HepG2 (cell line): ENCODE data around the gene NUDT9. TPM values are rescaled to one million over a fixed set of nuclear protein-coding genes. Genes with fewer than 3 reads are reported as not detected.

Experiments
- FOXC1 ChIP-seq: sonication (generic); formaldehyde crosslinking; IDR thresholded peaks from 2 replicates; pipeline ENCODE4 v1.8.0; 2022; ENCODE audit warnings: mild to moderate bottlenecking, missing genetic modification reagents, borderline replicate concordance
- HMG20A ChIP-seq: IDR thresholded peaks from 2 replicates; pipeline ENCODE4 v1.6.1; 2016; ENCODE audit warnings: borderline replicate concordance
- IRF2 ChIP-seq: IDR thresholded peaks from 2 replicates; pipeline ENCODE4 v1.6.1; 2018; ENCODE audit warnings: missing genetic modification reagents, missing compliant biosample characterization
- KLF11 ChIP-seq: IDR thresholded peaks from 2 replicates; pipeline ENCODE4 v1.6.1; 2016; ENCODE audit warnings: missing compliant biosample characterization
- MAF1 ChIP-seq: sonication (generic); formaldehyde crosslinking; IDR thresholded peaks from 2 replicates; pipeline ENCODE4 v1.5.0; 2020; ENCODE audit warnings: missing genetic modification reagents, borderline replicate concordance
- MBD4 ChIP-seq: IDR thresholded peaks from 2 replicates; pipeline ENCODE4 v1.6.1; 2012; ENCODE audit warnings: low read length, inconsistent platforms, borderline replicate concordance
- MZF1 ChIP-seq: sonication (generic); formaldehyde crosslinking; IDR thresholded peaks from 2 replicates; pipeline ENCODE4 v1.8.1; 2023; ENCODE audit warnings: mild to moderate bottlenecking, missing genetic modification reagents, borderline replicate concordance
- NFKBIZ ChIP-seq: IDR thresholded peaks from 2 replicates; pipeline ENCODE4 v1.6.1; 2018; ENCODE audit warnings: missing genetic modification reagents, missing compliant biosample characterization
- PAF1 ChIP-seq: IDR thresholded peaks from 2 replicates; pipeline ENCODE4 v1.6.1; 2016; ENCODE audit warnings: missing genetic modification reagents, missing compliant biosample characterization
- POLR2G ChIP-seq: fragments of 200-400 bp; formaldehyde crosslinking; IDR thresholded peaks from 2 replicates; pipeline ENCODE4 v1.6.1; 2018; ENCODE audit warnings: mild to moderate bottlenecking, low read depth, low read length, moderate library complexity
- SAFB2 ChIP-seq: sonication (generic); formaldehyde crosslinking; IDR thresholded peaks from 2 replicates; pipeline ENCODE4 v1.5.1; 2020; ENCODE audit warnings: missing genetic modification reagents, low read depth, mild to moderate bottlenecking, borderline replicate concordance
- ZBTB42 ChIP-seq: sonication (generic); formaldehyde crosslinking; IDR thresholded peaks from 2 replicates; pipeline ENCODE4 v1.5.0; 2020; ENCODE audit warnings: mild to moderate bottlenecking, missing genetic modification reagents
- ZNF138 ChIP-seq: sonication (generic); formaldehyde crosslinking; IDR thresholded peaks from 2 replicates; pipeline ENCODE4 v1.5.0; 2020; ENCODE audit warnings: mild to moderate bottlenecking, low read depth, missing genetic modification reagents
- ZNF816 ChIP-seq: sonication (generic); formaldehyde crosslinking; IDR thresholded peaks from 2 replicates; pipeline ENCODE4 v1.8.0; 2022; ENCODE audit warnings: missing genetic modification reagents, mild to moderate bottlenecking, borderline replicate concordance
- ZSCAN21 ChIP-seq: sonication (generic); formaldehyde crosslinking; IDR thresholded peaks from 2 replicates; pipeline ENCODE4 v1.8.0; 2022; ENCODE audit warnings: mild to moderate bottlenecking, missing genetic modification reagents, moderate library complexity, borderline replicate concordance
- ZSCAN30 ChIP-seq: sonication (generic); formaldehyde crosslinking; IDR thresholded peaks from 2 replicates; pipeline ENCODE4 v1.5.0; 2020; ENCODE audit warnings: mild to moderate bottlenecking, missing genetic modification reagents
- polyA plus RNA-seq, 8 experiments: library from polyadenylated mRNA; depleted of rRNA in 3 of 8; stranded (reverse) in 7 of 8; unstranded in 1 of 8; fragments of >200 nt; fragmentation: Illumina TruSeq in 4 of 8; extraction: Trizol in 4 of 8; gene quantifications; 2 replicates each; pipeline versions ENCODE4 v1.2.1 to v1.2.3, GENCODE V29; 2011 to 2016; ENCODE audit warnings: low read depth in 4 of 8, missing spikeins in 1 of 8, mixed read lengths in 1 of 8; ENCODE audit not compliant: insufficient read depth in 1 of 8
- total RNA-seq, 5 experiments: library from RNA; depleted of rRNA; stranded (reverse); fragments of >200 nt; fragmentation: Illumina TruSeq; extraction: Trizol; gene quantifications; 2 replicates each; pipeline ENCODE4 v1.2.3, GENCODE V29; 2016; ENCODE audit warnings: low read depth in 1 of 5
- TF ChIP-seq, protein P1 (sequence below): IDR thresholded peaks from 2 replicates; pipeline ENCODE4 v1.6.1; 2016
- TF ChIP-seq, protein P2 (sequence below): sonication (generic); formaldehyde crosslinking; IDR thresholded peaks from 2 replicates; pipeline ENCODE4 v1.8.0; 2022; ENCODE audit warnings: mild to moderate bottlenecking, missing genetic modification reagents, moderate library complexity
- TF ChIP-seq, protein P3 (sequence below): sonication (generic); formaldehyde crosslinking; IDR thresholded peaks from 2 replicates; pipeline ENCODE4 v1.4.0; 2020; ENCODE audit warnings: mild to moderate bottlenecking, missing genetic modification reagents, borderline replicate concordance
- TF ChIP-seq, protein P4 (sequence below): sonication (generic); formaldehyde crosslinking; IDR thresholded peaks from 2 replicates; pipeline ENCODE4 v1.4.0; 2020; ENCODE audit warnings: low read depth, mild to moderate bottlenecking, missing genetic modification reagents
- TF ChIP-seq, protein P5 (sequence below): sonication (generic); formaldehyde crosslinking; IDR thresholded peaks from 2 replicates; pipeline ENCODE4 v1.9.0; 2021; ENCODE audit warnings: missing genetic modification reagents, borderline replicate concordance

Gene NUDT9
- total and polyA plus RNA-seq, 2 of the 13 experiments (the other 11 are each of a cell fraction or from before 2014, with no cell fraction given) = 10.4 to 12.3 TPM

DNA sequence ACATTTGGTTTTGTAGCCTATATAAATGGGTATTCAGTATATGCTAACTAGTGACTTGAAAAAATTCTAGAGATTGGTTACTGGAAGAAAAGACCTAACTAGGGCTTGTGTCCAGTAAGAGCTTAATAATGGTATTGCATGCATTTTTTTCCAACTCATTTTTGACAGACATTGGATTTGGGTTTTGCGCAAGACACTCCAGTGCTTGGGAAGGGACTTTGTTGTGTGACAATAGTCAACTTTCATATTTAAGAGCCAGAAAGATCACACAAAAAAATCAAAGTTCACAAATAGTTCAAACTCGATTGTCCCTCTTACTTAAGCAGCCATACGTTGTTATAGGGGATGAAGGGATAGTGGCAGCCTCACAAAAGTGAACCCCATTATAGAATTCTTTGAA is 30.2 kb upstream of the NUDT9 start (continued):
- TF ChIP-seq MAF1 (CRISPR knock-in tag) = no peak
- no peak for TF ChIP-seq SAFB2 (CRISPR knock-in tag)
- no peak for TF ChIP-seq ZSCAN30 (CRISPR knock-in tag)
- no peak for TF ChIP-seq FOXC1 (CRISPR knock-in tag)
- TF ChIP-seq KLF11 (CRISPR knock-in tag) = no peak
- no peak for TF ChIP-seq IRF2 (CRISPR knock-in tag)
- no peak for TF ChIP-seq ZSCAN21 (CRISPR knock-in tag)
- no peak for TF ChIP-seq ZBTB42 (CRISPR knock-in tag)
- TF ChIP-seq, protein P1, sequence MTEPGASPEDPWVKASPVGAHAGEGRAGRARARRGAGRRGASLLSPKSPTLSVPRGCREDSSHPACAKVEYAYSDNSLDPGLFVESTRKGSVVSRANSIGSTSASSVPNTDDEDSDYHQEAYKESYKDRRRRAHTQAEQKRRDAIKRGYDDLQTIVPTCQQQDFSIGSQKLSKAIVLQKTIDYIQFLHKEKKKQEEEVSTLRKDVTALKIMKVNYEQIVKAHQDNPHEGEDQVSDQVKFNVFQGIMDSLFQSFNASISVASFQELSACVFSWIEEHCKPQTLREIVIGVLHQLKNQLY (CRISPR knock-in tag) = no peak
- TF ChIP-seq, protein P2, sequence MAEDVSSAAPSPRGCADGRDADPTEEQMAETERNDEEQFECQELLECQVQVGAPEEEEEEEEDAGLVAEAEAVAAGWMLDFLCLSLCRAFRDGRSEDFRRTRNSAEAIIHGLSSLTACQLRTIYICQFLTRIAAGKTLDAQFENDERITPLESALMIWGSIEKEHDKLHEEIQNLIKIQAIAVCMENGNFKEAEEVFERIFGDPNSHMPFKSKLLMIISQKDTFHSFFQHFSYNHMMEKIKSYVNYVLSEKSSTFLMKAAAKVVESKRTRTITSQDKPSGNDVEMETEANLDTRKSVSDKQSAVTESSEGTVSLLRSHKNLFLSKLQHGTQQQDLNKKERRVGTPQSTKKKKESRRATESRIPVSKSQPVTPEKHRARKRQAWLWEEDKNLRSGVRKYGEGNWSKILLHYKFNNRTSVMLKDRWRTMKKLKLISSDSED = no peak
- TF ChIP-seq HMG20A (CRISPR knock-in tag) = no peak
- TF ChIP-seq ZNF816 = no peak
- no peak for TF ChIP-seq PAF1 (CRISPR knock-in tag)
- TF ChIP-seq NFKBIZ (CRISPR knock-in tag) = no peak
- no peak for TF ChIP-seq POLR2G
- no peak for TF ChIP-seq MBD4
- TF ChIP-seq, protein P3, sequence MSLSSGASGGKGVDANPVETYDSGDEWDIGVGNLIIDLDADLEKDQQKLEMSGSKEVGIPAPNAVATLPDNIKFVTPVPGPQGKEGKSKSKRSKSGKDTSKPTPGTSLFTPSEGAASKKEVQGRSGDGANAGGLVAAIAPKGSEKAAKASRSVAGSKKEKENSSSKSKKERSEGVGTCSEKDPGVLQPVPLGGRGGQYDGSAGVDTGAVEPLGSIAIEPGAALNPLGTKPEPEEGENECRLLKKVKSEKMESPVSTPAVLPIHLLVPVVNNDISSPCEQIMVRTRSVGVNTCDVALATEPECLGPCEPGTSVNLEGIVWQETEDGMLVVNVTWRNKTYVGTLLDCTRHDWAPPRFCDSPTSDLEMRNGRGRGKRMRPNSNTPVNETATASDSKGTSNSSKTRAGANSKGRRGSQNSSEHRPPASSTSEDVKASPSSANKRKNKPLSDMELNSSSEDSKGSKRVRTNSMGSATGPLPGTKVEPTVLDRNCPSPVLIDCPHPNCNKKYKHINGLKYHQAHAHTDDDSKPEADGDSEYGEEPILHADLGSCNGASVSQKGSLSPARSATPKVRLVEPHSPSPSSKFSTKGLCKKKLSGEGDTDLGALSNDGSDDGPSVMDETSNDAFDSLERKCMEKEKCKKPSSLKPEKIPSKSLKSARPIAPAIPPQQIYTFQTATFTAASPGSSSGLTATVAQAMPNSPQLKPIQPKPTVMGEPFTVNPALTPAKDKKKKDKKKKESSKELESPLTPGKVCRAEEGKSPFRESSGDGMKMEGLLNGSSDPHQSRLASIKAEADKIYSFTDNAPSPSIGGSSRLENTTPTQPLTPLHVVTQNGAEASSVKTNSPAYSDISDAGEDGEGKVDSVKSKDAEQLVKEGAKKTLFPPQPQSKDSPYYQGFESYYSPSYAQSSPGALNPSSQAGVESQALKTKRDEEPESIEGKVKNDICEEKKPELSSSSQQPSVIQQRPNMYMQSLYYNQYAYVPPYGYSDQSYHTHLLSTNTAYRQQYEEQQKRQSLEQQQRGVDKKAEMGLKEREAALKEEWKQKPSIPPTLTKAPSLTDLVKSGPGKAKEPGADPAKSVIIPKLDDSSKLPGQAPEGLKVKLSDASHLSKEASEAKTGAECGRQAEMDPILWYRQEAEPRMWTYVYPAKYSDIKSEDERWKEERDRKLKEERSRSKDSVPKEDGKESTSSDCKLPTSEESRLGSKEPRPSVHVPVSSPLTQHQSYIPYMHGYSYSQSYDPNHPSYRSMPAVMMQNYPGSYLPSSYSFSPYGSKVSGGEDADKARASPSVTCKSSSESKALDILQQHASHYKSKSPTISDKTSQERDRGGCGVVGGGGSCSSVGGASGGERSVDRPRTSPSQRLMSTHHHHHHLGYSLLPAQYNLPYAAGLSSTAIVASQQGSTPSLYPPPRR (CRISPR knock-in tag) = no peak
- TF ChIP-seq MZF1 (CRISPR knock-in tag) = no peak
- TF ChIP-seq, protein P4, sequence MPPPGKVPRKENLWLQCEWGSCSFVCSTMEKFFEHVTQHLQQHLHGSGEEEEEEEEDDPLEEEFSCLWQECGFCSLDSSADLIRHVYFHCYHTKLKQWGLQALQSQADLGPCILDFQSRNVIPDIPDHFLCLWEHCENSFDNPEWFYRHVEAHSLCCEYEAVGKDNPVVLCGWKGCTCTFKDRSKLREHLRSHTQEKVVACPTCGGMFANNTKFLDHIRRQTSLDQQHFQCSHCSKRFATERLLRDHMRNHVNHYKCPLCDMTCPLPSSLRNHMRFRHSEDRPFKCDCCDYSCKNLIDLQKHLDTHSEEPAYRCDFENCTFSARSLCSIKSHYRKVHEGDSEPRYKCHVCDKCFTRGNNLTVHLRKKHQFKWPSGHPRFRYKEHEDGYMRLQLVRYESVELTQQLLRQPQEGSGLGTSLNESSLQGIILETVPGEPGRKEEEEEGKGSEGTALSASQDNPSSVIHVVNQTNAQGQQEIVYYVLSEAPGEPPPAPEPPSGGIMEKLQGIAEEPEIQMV (CRISPR knock-in tag) = no peak
- no peak for TF ChIP-seq ZNF138 (CRISPR knock-in tag)
- TF ChIP-seq, protein P5, sequence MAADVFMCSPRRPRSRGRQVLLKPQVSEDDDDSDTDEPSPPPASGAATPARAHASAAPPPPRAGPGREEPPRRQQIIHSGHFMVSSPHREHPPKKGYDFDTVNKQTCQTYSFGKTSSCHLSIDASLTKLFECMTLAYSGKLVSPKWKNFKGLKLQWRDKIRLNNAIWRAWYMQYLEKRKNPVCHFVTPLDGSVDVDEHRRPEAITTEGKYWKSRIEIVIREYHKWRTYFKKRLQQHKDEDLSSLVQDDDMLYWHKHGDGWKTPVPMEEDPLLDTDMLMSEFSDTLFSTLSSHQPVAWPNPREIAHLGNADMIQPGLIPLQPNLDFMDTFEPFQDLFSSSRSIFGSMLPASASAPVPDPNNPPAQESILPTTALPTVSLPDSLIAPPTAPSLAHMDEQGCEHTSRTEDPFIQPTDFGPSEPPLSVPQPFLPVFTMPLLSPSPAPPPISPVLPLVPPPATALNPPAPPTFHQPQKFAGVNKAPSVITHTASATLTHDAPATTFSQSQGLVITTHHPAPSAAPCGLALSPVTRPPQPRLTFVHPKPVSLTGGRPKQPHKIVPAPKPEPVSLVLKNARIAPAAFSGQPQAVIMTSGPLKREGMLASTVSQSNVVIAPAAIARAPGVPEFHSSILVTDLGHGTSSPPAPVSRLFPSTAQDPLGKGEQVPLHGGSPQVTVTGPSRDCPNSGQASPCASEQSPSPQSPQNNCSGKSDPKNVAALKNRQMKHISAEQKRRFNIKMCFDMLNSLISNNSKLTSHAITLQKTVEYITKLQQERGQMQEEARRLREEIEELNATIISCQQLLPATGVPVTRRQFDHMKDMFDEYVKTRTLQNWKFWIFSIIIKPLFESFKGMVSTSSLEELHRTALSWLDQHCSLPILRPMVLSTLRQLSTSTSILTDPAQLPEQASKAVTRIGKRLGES = no peak
